ENCODE measurements around the gene RDH11.
A peak's percentile ranks its signal among the peaks of the same experiment; 100 is the strongest.
"Not testable (repeated sequence)": the region's sequence is repeated elsewhere in the genome, so short reads cannot be mapped to it uniquely, and the experiment has no call there.

RDH11 gene

GRCh38 chr14:67695394-67695949, at the start of gene RDH11:
Gene RDH11 (minus strand): TSS chr14:67695764. CDS start chr14:67695703, 61 bp downstream.
- DNase-seq (ENCODE audit: low read depth), result peak; percentile 74

DNA sequence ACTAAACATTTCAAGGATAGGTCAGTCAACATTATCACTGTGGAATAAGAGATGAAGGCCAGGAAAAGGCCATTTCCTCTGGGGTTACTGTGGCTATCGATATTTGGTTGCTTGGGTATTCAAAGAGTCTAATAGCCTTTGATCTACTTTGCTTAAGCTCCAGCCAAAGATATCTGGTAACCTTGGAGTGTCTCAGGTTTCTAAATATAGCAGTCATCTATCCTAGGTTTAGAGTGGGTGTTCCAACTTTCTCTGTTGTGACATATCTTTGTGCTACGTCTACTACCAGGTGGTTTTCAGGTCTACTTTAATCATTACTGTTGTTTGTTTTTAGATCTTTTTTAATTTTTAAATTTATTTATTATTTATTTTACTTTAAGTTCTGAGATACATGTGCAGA, 48.5 kb upstream of the RDH11 start:
- no peak for DNase-seq (ENCODE audit: low read depth)

DNA sequence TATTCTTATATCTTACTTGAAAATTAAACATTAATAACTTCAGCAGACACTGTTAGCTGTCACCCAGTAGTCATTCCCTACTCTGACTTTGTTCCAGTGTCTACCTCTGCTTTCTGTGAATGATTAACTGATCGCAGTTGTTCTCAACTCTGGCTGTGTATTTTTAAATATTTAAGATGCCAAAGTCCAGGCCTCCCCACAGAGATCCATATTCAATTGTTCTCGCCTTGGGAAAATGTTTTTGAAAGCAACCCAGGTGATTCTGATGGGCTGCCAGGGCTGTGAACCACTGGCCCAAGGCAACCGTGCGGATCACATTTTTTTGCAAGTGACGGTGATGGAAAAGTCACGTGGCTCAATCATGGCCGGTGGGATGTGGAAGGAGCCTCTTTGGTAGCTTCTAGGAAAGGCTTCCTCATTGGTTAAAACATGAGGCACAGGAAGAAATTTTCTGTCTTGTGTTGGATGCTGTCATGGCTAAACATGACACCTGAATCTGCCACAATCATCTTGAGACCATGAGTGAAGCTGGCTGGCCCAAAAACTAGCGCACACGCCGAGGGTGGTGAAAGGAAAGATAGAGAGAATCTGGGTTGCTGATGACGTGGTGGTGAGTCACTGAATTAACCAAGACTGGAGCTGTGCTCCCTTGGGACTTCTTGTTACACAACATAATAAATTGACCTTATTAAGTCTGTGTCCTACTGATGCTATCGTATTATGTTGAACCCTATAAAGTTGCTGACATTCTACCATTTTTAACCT, 43.4 kb upstream of the RDH11 start:
- no peak for DNase-seq (ENCODE audit: low read depth)

GRCh38 chr14:67736771-67737170, 41.2 kb upstream of the RDH11 start:
- no peak for DNase-seq (ENCODE audit: low read depth)

DNA sequence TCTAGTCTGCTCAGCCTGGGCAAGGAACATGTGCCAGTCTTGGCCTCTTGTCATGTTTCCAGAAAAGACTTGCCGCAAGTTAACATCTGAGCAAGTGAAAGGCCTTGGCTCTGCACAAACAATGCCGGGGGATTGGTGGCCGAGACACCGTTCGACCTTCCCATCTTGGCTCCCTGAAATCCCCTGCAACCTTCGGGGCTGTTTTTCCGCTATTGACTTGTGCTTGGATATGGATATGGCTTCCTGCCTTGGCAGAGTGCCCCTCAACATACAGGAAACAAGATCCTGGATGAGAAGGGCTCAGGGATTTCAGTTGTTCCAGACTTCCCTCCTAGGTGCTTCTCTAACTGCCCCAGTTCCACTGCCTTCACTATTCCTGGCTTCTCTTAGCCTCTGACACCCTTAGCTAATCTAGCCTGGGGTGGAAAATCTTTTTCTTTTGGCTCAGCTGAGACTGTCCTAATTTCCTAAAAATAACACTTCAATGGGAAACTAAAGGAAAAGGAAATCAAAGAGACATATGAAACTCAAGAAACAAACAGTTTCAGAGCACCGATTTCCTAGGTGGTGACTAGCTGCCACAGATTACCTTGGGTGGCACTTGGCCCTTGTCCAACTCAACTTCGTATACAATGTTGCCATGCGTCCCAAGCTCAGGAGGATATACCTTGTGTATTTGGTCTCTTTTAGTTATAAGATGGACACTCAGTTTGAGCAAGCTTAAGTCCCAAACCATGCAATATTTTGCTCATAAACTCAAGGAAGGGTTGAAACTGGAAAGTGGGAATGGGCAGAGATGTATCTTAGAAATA, 40.0 kb upstream of the RDH11 start:
- DNase-seq (ENCODE audit: low read depth), result no peak

DNA sequence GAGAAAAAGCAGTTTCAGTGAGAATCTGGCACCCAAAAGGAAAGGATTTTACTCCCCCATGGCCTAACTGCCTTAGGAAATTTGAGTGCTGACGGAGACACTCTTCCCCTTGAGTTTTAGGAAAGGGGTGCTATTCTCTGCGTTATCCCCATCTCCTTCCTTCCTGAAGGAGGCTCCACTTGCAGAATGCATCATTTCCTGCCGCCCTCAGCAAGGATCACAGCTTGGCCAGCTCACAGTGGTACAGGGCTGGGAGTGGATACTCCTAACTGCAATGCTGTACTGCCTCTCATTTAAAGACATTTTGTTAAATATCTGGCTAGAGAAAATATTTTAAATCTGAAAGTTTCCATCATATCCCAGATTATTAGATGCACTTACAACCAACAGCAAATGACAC, 39.1 kb upstream of the RDH11 start:
- DNase-seq (ENCODE audit: low read depth), result no peak

DNA sequence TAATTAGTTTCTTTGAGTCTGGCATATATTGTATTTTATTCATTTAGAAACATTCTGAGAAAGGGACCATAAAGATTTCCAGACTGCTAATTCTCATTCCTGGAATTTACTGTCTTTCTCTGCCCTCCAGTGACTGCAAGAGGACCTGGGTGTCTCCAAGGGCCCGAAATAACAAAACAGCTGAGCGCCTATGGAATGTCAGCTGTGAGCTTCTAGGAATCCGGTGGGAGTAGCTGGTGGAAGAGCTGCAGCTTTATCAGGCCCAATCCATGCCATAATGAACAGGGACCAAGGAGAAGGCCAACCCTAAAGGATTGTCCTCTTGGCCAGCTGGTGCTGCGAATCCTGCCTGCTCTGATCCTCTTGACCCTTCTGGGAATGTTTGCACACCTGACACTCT, 38.1 kb upstream of the RDH11 start:
- no peak for DNase-seq (ENCODE audit: low read depth)

DNA sequence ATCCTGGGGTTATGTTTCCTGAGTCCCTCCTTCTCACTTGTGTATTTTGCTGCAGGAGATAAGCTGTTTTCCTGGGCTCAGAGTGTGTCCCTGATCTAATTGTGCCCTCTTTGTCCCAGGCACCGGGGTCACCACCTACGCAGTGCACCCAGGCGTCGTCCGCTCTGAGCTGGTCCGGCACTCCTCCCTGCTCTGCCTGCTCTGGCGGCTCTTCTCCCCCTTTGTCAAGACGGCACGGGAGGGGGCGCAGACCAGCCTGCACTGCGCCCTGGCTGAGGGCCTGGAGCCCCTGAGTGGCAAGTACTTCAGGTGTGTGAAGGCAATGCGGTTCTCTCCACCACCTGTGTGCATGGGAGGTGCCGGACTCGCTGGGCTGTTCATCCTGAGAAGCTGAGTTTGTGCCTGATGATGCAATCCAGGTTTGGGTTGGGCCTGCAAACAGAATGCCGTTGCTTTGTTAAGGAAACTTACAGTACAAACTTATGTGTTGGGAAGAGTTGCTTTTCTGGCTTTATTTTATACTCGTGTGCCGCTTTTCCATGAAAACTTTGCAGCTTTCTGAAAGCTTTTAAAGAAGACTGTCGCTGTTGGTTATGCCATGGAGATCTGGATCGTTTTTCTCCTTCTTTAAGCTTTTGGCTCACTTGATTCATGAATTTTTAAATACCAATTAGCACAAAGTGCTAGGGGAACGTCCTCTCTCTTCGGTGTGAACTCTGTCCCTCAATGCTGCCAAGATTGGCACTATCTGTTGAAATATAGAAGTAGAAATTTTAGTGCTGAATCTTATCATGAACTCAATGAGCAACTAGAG, 33.7 kb upstream of the RDH11 start:
- no peak for DNase-seq (ENCODE audit: low read depth)

DNA sequence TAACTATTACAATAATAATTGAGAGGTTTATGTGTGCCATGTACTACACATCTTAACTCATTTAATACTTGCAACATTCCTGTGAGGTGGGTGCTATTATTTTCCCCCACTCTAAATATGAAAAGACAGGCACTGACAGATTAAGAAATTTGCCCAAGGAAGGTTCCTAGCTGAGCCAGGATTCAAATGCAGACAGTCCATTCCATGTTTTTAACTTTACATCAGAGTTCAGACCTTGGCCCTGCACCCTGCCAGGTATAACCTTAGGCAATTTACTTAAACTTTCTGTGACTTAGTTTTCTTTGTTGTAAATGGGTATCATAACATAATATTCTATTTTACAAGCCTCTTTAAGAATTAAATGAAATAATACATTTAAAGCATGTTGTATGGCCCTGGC, 32.7 kb upstream of the RDH11 start:
- no peak for DNase-seq (ENCODE audit: low read depth)

- no peak for DNase-seq (ENCODE audit: low read depth)
These were observed 31.8 kb upstream of the RDH11 start for GRCh38 chr14:67727361-67727760.

DNA sequence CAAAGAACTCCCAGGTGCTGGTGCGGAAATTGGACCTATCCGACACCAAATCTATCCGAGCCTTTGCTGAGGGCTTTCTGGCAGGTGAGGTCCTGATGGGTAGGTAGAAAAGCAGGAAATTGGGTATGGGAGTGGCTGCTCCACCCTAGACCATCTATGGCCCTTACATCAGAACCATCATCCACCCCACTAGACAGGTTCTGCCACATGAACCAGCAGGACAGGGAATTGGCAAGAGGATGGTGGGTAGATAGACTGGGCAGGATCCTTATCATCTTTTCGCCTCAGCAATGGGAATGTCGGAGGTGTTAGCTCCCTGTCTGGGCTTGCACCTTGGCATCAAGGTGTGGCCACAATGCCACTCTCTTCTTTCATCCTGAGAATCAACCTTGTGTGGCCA, 29.6 kb upstream of the RDH11 start:
- DNase-seq (ENCODE audit: low read depth), result no peak

- DNase-seq (ENCODE audit: low read depth), result no peak
These were observed 26.7 kb upstream of the RDH11 start for GRCh38 chr14:67722293-67722692.

GRCh38 chr14:67721875-67722274, 26.3 kb upstream of the RDH11 start:
- DNase-seq (ENCODE audit: low read depth), result no peak

GRCh38 chr14:67719866-67720265, 24.3 kb upstream of the RDH11 start:
- no peak for DNase-seq (ENCODE audit: low read depth)

GRCh38 chr14:67719385-67719784, 23.8 kb upstream of the RDH11 start:
- DNase-seq (ENCODE audit: low read depth), result not testable (repeated sequence)

DNA sequence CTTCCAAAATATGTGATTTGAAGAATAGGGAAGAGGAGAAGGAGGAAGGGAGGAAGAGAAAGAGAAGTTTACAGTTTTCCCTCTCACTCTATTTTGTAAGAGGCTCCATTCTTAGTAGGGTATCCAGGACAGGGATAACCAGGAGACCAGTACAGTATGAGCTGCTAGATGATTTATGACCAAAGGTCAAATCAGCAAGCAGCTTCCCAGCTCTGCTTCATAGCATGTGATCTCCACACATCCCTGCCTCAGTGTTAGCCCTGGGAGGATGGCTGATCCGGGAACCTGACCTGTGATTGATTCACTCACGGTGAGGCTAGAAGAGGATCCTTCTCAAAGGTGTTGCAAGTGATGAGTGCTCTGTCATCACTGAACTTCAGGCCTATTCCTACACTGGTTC, 22.7 kb upstream of the RDH11 start:
- DNase-seq (ENCODE audit: low read depth), result no peak

GRCh38 chr14:67717048-67717447, 21.5 kb upstream of the RDH11 start:
- no peak for DNase-seq (ENCODE audit: low read depth)

DNA sequence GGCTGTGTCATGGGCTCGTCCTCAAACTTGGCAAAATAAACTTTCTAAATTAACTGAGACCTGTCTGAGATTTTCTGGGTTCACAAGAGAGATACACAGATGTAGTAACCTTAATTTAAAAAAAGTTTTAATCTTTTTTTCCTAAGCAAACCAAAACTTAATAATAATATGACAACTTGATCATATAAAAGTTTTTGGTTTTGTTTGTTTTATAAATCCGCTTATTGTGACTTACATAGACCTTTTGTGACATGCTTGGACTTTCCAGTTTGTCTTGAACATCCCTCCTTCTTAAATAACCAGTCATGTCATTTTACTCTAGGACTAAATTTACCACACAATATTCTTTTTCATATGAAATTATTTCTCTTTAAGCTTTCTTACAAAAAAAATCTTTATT, 14.6 kb upstream of the RDH11 start:
- no peak for DNase-seq (ENCODE audit: low read depth)

GRCh38 chr14:67709796-67710195, 14.2 kb upstream of the RDH11 start:
- DNase-seq (ENCODE audit: low read depth), result not testable (repeated sequence)

GRCh38 chr14:67709346-67709745, 13.8 kb upstream of the RDH11 start:
- not testable (repeated sequence) for DNase-seq (ENCODE audit: low read depth)

DNA sequence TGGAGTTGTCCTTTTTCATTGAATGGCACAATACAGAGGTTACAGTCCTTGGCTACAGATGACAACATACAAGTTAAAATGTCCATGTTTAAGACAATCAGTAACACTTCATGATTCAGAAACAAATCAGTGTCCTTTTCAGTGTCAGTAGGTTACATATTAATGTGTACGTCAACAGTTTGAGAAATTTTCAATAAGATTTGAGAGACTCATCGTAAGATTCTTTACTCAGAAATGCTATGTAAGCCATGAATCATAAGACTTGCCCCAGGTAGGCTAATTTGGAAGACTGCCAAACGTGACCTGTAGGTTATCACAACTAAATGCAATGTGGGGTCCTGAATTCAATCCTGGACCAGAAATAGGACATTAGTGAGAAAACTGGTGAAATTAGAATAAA, 9.6 kb upstream of the RDH11 start:
- DNase-seq (ENCODE audit: low read depth), result no peak

DNA sequence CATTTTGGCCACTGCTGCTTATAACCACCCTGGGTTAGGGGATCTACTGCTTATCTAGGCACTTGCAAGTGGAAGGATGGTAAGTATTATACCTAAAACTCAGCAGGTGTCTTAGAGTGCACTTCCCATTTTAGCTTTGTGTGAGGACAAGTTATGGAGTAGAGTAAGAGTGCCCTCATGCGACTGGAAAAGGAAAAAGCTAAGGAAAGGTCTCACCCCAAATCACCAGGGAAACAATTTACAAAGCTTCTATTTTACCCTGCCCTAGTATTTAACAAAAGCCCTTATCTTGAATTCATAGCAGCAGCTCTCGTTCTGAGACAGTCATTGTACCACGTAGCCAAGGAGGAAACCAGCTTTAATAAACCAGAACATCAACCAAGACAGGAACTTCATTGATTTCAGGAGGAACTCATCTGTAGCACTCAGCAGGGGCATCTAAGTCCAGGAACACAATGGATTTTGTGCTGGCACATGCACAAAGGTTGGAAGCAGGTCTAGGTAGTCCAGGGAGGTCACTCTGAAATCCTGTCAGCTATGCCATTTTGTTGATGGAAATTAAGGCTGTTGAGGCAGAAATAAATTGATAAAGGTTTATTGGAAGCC, 9.0 kb upstream of the RDH11 start:
- DNase-seq (ENCODE audit: low read depth), result no peak
